HEK293 (cell line): ENCODE measurements around the gene TXN2.

ENCODE experiments used
- IKZF3 ChIP-seq: fragments of 450-650 bp; IDR thresholded peaks from 2 replicates; pipeline ENCODE4 v1.5.0; 2018; ENCODE audit warnings: missing biosample characterization, mild to moderate bottlenecking, missing genetic modification characterization, moderate library complexity
- MZF1 ChIP-seq: fragments of 450-650 bp; formaldehyde crosslinking; IDR thresholded peaks from 2 replicates; pipeline ENCODE4 v1.5.1; 2017; ENCODE audit warnings: missing biosample characterization, missing genetic modification characterization, borderline replicate concordance
- OVOL3 ChIP-seq: fragments of 450-650 bp; formaldehyde crosslinking; IDR thresholded peaks from 2 replicates; pipeline ENCODE4 v1.5.1; 2016; ENCODE audit warnings: missing biosample characterization, missing genetic modification characterization
- SALL2 ChIP-seq: fragments of 450-650 bp; formaldehyde crosslinking; IDR thresholded peaks from 2 replicates; pipeline ENCODE4 v1.5.0; 2017; ENCODE audit warnings: missing biosample characterization, mild to moderate bottlenecking, missing genetic modification characterization, borderline replicate concordance
- SP2 ChIP-seq: fragments of 450-650 bp; formaldehyde crosslinking; IDR thresholded peaks from 2 replicates; pipeline ENCODE4 v1.5.1; 2016; ENCODE audit warnings: missing biosample characterization, missing genetic modification characterization
- SP3 ChIP-seq: fragments of 450-650 bp; formaldehyde crosslinking; IDR thresholded peaks from 2 replicates; pipeline ENCODE4 v1.5.1; 2016; ENCODE audit warnings: missing biosample characterization, missing genetic modification characterization
- SP7 ChIP-seq: fragments of 450-650 bp; formaldehyde crosslinking; IDR thresholded peaks from 2 replicates; pipeline ENCODE4 v1.5.1; 2016; ENCODE audit warnings: missing biosample characterization, missing genetic modification characterization
- YY2 ChIP-seq: fragments of 450-650 bp; formaldehyde crosslinking; IDR thresholded peaks from 2 replicates; pipeline ENCODE4 v1.5.1; 2016; ENCODE audit warnings: missing biosample characterization, missing genetic modification characterization
- ZBTB8A ChIP-seq: fragments of 450-650 bp; formaldehyde crosslinking; IDR thresholded peaks from 2 replicates; pipeline ENCODE4 v1.5.1; 2016; ENCODE audit warnings: missing biosample characterization, missing genetic modification characterization
- ZEB2 ChIP-seq: fragments of 450-650 bp; formaldehyde crosslinking; IDR thresholded peaks from 2 replicates; pipeline ENCODE4 v1.5.1; 2016; ENCODE audit warnings: missing biosample characterization, missing genetic modification characterization
- ZFP69B ChIP-seq: fragments of 450-650 bp; formaldehyde crosslinking; IDR thresholded peaks from 2 replicates; pipeline ENCODE4 v1.5.1; 2016; ENCODE audit warnings: missing biosample characterization, missing genetic modification characterization
- ZNF214 ChIP-seq: fragments of 450-650 bp; formaldehyde crosslinking; IDR thresholded peaks from 2 replicates; pipeline ENCODE4 v1.5.1; 2017; ENCODE audit warnings: missing biosample characterization, mild to moderate bottlenecking, missing genetic modification characterization, borderline replicate concordance
- ZNF24 ChIP-seq: fragments of 450-650 bp; formaldehyde crosslinking; IDR thresholded peaks from 2 replicates; pipeline ENCODE4 v1.5.1; 2016; ENCODE audit warnings: missing biosample characterization, missing genetic modification characterization
- ZNF248 ChIP-seq: fragments of 450-650 bp; formaldehyde crosslinking; IDR thresholded peaks from 2 replicates; pipeline ENCODE4 v1.5.1; 2017; ENCODE audit warnings: missing biosample characterization, missing genetic modification characterization
- ZNF335 ChIP-seq: fragments of 450-650 bp; formaldehyde crosslinking; conservative IDR thresholded peaks from 2 replicates; pipeline ENCODE4 v1.5.1; 2016; ENCODE audit warnings: missing biosample characterization, missing genetic modification characterization
- ZNF366 ChIP-seq: fragments of 450-650 bp; formaldehyde crosslinking; conservative IDR thresholded peaks from 2 replicates; pipeline ENCODE4 v1.5.1; 2016; ENCODE audit warnings: missing biosample characterization, missing genetic modification characterization
- ZNF571 ChIP-seq: fragments of 450-650 bp; formaldehyde crosslinking; IDR thresholded peaks from 2 replicates; pipeline ENCODE4 v1.5.0; 2017; ENCODE audit warnings: missing biosample characterization, missing genetic modification characterization
- ZNF600 ChIP-seq: fragments of 450-650 bp; formaldehyde crosslinking; IDR thresholded peaks from 2 replicates; pipeline ENCODE4 v1.5.1; 2016; ENCODE audit warnings: missing biosample characterization, missing genetic modification characterization
- ZNF629 ChIP-seq: fragments of 450-650 bp; formaldehyde crosslinking; IDR thresholded peaks from 2 replicates; pipeline ENCODE4 v1.5.1; 2017; ENCODE audit warnings: missing biosample characterization, missing genetic modification characterization
- ZSCAN30 ChIP-seq: fragments of 450-650 bp; IDR thresholded peaks from 2 replicates; pipeline ENCODE4 v1.5.1; 2018; ENCODE audit warnings: missing biosample characterization, mild to moderate bottlenecking, missing genetic modification characterization, moderate library complexity
- TF ChIP-seq, protein P1 (sequence below): fragments of 450-650 bp; formaldehyde crosslinking; optimal IDR thresholded peaks from 2 replicates; pipeline ENCODE3; 2016; ENCODE audit warnings: missing biosample characterization, mild to moderate bottlenecking, missing genetic modification characterization
- TF ChIP-seq, protein P2 (sequence below): fragments of 450-650 bp; formaldehyde crosslinking; IDR thresholded peaks from 2 replicates; pipeline ENCODE4 v1.5.1; 2016; ENCODE audit warnings: missing biosample characterization, missing genetic modification characterization
- TF ChIP-seq, protein P3 (sequence below): fragments of 450-650 bp; formaldehyde crosslinking; IDR thresholded peaks from 2 replicates; pipeline ENCODE4 v1.5.1; 2016; ENCODE audit warnings: missing biosample characterization, missing genetic modification characterization
- TF ChIP-seq, protein P4 (sequence below): fragments of 450-650 bp; formaldehyde crosslinking; IDR thresholded peaks from 2 replicates; pipeline ENCODE4 v1.5.1; 2016; ENCODE audit warnings: missing biosample characterization, missing genetic modification characterization
- TF ChIP-seq, protein P5 (sequence below): fragments of 450-650 bp; formaldehyde crosslinking; IDR thresholded peaks from 2 replicates; pipeline ENCODE4 v1.5.1; 2016; ENCODE audit warnings: missing biosample characterization, missing genetic modification characterization
- TF ChIP-seq, protein P6 (sequence below): fragments of 450-650 bp; formaldehyde crosslinking; IDR thresholded peaks from 2 replicates; pipeline ENCODE4 v1.5.1; 2016; ENCODE audit warnings: missing biosample characterization, missing genetic modification characterization, low read depth

TXN2 gene

DNA sequence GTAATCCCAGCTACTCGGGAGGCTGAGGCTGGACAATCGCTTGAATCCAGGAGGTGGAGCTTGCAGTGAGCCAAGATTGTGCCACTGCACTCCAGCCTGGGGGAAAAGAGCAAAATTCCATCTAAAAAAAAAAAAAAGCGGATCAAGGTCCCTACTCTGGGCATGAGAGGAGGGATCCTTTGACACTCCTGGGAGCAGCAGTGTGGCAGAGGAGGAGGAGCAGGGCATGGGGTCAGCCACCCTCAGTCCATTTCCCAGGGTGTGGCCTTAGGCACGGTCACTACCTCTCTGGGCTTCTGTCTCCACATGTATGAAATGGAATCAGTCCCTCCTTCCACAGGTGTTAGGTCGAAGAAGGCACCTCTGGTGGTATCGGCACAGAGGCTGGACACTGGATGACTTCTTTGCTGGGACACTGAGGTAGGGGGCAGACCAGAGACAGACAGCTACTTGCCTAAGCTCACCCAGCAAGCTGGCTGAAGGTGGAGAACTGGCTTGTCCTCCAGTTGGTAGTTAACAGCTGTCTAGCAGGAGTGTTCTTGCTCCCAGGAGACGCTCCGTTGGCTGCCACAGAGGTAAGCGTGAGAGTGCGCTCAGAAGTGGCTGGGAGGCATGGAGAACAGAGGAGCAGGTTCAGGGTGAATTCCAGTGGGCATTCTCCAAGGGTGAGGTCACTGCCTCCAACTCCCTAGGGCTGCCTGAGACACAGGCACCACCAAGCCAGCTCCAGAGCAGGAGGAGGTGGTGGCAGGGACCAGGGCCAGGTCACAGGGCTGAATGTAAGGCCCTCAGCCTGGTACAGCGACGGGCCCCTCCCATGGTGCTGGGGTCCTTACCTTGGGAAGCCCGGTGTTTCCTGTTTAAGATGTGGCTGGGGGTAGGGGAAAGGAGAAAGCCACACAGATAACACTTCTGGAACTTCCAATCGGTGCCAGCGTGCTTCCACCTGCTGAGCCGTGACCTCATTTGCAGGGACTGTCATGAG lies 19.5 kb downstream of the TXN2 start (continued):
- no peak for TF ChIP-seq SP2 (tag by site-specific recombination)
- TF ChIP-seq, protein P1, sequence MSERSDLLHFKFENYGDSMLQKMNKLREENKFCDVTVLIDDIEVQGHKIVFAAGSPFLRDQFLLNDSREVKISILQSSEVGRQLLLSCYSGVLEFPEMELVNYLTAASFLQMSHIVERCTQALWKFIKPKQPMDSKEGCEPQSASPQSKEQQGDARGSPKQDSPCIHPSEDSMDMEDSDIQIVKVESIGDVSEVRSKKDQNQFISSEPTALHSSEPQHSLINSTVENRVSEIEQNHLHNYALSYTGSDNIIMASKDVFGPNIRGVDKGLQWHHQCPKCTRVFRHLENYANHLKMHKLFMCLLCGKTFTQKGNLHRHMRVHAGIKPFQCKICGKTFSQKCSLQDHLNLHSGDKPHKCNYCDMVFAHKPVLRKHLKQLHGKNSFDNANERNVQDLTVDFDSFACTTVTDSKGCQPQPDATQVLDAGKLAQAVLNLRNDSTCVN (tag by site-specific recombination) = peak; percentile 13
- TF ChIP-seq IKZF3 (tag by site-specific recombination) = no peak
- TF ChIP-seq ZNF335 = peak; percentile 97
- no peak for TF ChIP-seq ZNF571
- no peak for TF ChIP-seq OVOL3 (tag by site-specific recombination)
- TF ChIP-seq ZFP69B = peak; percentile 96
- TF ChIP-seq ZNF248 (tag by site-specific recombination) = no peak
- TF ChIP-seq, protein P2, sequence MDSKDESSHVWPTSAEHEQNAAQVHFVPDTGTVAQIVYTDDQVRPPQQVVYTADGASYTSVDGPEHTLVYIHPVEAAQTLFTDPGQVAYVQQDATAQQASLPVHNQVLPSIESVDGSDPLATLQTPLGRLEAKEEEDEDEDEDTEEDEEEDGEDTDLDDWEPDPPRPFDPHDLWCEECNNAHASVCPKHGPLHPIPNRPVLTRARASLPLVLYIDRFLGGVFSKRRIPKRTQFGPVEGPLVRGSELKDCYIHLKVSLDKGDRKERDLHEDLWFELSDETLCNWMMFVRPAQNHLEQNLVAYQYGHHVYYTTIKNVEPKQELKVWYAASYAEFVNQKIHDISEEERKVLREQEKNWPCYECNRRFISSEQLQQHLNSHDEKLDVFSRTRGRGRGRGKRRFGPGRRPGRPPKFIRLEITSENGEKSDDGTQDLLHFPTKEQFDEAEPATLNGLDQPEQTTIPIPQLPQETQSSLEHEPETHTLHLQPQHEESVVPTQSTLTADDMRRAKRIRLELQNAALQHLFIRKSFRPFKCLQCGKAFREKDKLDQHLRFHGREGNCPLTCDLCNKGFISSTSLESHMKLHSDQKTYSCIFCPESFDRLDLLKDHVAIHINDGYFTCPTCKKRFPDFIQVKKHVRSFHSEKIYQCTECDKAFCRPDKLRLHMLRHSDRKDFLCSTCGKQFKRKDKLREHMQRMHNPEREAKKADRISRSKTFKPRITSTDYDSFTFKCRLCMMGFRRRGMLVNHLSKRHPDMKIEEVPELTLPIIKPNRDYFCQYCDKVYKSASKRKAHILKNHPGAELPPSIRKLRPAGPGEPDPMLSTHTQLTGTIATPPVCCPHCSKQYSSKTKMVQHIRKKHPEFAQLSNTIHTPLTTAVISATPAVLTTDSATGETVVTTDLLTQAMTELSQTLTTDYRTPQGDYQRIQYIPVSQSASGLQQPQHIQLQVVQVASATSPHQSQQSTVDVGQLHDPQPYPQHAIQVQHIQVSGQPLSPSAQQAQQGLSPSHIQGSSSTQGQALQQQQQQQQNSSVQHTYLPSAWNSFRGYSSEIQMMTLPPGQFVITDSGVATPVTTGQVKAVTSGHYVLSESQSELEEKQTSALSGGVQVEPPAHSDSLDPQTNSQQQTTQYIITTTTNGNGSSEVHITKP = peak; percentile 85
- peak; percentile 88 for TF ChIP-seq ZNF629 (tag by site-specific recombination)
- TF ChIP-seq, protein P3, sequence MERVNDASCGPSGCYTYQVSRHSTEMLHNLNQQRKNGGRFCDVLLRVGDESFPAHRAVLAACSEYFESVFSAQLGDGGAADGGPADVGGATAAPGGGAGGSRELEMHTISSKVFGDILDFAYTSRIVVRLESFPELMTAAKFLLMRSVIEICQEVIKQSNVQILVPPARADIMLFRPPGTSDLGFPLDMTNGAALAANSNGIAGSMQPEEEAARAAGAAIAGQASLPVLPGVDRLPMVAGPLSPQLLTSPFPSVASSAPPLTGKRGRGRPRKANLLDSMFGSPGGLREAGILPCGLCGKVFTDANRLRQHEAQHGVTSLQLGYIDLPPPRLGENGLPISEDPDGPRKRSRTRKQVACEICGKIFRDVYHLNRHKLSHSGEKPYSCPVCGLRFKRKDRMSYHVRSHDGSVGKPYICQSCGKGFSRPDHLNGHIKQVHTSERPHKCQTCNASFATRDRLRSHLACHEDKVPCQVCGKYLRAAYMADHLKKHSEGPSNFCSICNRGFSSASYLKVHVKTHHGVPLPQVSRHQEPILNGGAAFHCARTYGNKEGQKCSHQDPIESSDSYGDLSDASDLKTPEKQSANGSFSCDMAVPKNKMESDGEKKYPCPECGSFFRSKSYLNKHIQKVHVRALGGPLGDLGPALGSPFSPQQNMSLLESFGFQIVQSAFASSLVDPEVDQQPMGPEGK (tag by site-specific recombination) = peak; percentile 68; the same call in 1 of the 2 replicates
- no peak for TF ChIP-seq MZF1 (tag by site-specific recombination)
- TF ChIP-seq ZNF366 (tag by site-specific recombination) = peak; percentile 73
- TF ChIP-seq SP3 (tag by site-specific recombination) = no peak
- peak; percentile 85 for TF ChIP-seq SP7
- 0 out of 2 replicates have a peak, but pooled peaks have one; percentile 12 for TF ChIP-seq ZBTB8A
- no peak for TF ChIP-seq ZNF214
- TF ChIP-seq, protein P4, sequence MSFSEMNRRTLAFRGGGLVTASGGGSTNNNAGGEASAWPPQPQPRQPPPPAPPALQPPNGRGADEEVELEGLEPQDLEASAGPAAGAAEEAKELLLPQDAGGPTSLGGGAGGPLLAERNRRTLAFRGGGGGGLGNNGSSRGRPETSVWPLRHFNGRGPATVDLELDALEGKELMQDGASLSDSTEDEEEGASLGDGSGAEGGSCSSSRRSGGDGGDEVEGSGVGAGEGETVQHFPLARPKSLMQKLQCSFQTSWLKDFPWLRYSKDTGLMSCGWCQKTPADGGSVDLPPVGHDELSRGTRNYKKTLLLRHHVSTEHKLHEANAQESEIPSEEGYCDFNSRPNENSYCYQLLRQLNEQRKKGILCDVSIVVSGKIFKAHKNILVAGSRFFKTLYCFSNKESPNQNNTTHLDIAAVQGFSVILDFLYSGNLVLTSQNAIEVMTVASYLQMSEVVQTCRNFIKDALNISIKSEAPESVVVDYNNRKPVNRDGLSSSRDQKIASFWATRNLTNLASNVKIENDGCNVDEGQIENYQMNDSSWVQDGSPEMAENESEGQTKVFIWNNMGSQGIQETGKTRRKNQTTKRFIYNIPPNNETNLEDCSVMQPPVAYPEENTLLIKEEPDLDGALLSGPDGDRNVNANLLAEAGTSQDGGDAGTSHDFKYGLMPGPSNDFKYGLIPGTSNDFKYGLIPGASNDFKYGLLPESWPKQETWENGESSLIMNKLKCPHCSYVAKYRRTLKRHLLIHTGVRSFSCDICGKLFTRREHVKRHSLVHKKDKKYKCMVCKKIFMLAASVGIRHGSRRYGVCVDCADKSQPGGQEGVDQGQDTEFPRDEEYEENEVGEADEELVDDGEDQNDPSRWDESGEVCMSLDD (tag by site-specific recombination) = 0 out of 2 replicates have a peak, but pooled peaks have one; percentile 17
- peak; percentile 74; the same call in 1 of the 2 replicates for TF ChIP-seq ZEB2 (tag by site-specific recombination)
- peak; percentile 77 for TF ChIP-seq ZNF24 (tag by site-specific recombination)
- TF ChIP-seq, protein P5, sequence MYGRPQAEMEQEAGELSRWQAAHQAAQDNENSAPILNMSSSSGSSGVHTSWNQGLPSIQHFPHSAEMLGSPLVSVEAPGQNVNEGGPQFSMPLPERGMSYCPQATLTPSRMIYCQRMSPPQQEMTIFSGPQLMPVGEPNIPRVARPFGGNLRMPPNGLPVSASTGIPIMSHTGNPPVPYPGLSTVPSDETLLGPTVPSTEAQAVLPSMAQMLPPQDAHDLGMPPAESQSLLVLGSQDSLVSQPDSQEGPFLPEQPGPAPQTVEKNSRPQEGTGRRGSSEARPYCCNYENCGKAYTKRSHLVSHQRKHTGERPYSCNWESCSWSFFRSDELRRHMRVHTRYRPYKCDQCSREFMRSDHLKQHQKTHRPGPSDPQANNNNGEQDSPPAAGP (tag by site-specific recombination) = peak; percentile 88
- TF ChIP-seq ZSCAN30 (tag by site-specific recombination) = no peak
- no peak for TF ChIP-seq YY2
- TF ChIP-seq, protein P6, sequence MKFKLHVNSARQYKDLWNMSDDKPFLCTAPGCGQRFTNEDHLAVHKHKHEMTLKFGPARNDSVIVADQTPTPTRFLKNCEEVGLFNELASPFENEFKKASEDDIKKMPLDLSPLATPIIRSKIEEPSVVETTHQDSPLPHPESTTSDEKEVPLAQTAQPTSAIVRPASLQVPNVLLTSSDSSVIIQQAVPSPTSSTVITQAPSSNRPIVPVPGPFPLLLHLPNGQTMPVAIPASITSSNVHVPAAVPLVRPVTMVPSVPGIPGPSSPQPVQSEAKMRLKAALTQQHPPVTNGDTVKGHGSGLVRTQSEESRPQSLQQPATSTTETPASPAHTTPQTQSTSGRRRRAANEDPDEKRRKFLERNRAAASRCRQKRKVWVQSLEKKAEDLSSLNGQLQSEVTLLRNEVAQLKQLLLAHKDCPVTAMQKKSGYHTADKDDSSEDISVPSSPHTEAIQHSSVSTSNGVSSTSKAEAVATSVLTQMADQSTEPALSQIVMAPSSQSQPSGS (tag by site-specific recombination) = peak; percentile 41; the same call in 1 of the 2 replicates
- peak; percentile 94 for TF ChIP-seq ZNF600
- no peak for TF ChIP-seq SALL2 (tag by site-specific recombination)
